RWPE2 (cell line): ENCODE measurements around the gene PEX3.

Experiments
- ATAC-seq: fragments of 200-7000 bp; cut with Tn5 transposase; 3 replicates; pipeline ENCODE4 v1.9.1; 2021; ENCODE audit warnings: low read depth
- DNase-seq: peaks from one replicate; pipeline ENCODE4 v3.0.0-alpha.2; 2020; ENCODE audit warnings: low spot score
- H3K27ac ChIP-seq: fragments of 450-650 bp; 2 replicates; pipeline ENCODE4 v1.5.1; 2017; ENCODE audit warnings: mild to moderate bottlenecking; ENCODE audit not compliant: poor library complexity, severe bottlenecking
- H3K27me3 ChIP-seq: fragments of 250-450 bp; sonication (Bioruptor Pico); 2 replicates; pipeline ENCODE4 v1.5.1; 2021; ENCODE audit warnings: mild to moderate bottlenecking, moderate library complexity; ENCODE audit not compliant: insufficient read depth, poor library complexity, severe bottlenecking
- H3K36me3 ChIP-seq: fragments of 250-450 bp; sonication (Bioruptor Pico); 2 replicates; pipeline ENCODE4 v1.5.1; 2020; ENCODE audit warnings: low read depth, mild to moderate bottlenecking, moderate library complexity
- H3K4me1 ChIP-seq: fragments of 250-450 bp; sonication (Bioruptor Pico); 2 replicates; pipeline ENCODE4 v1.5.1; 2021; ENCODE audit warnings: mild to moderate bottlenecking, moderate library complexity; ENCODE audit not compliant: insufficient read depth, poor library complexity, severe bottlenecking
- H3K4me3 ChIP-seq: fragments of 250-450 bp; sonication (Bioruptor Pico); 2 replicates; pipeline ENCODE4 v1.5.1; 2021; ENCODE audit warnings: mild to moderate bottlenecking, moderate library complexity; ENCODE audit not compliant: severe bottlenecking
- H3K9me3 ChIP-seq: fragments of 250-450 bp; sonication (Bioruptor Pico); 2 replicates; pipeline ENCODE4 v1.5.1; 2021; ENCODE audit warnings: mild to moderate bottlenecking, moderate library complexity; ENCODE audit not compliant: severe bottlenecking
- TF ChIP-seq, protein P1 (sequence below): fragments of 450-650 bp; IDR thresholded peaks from one replicate; pipeline ENCODE4 v1.5.1; 2017; ENCODE audit warnings: mild to moderate bottlenecking, moderate library complexity; ENCODE audit not compliant: poor library complexity, severe bottlenecking

The PEX3 gene

DNA sequence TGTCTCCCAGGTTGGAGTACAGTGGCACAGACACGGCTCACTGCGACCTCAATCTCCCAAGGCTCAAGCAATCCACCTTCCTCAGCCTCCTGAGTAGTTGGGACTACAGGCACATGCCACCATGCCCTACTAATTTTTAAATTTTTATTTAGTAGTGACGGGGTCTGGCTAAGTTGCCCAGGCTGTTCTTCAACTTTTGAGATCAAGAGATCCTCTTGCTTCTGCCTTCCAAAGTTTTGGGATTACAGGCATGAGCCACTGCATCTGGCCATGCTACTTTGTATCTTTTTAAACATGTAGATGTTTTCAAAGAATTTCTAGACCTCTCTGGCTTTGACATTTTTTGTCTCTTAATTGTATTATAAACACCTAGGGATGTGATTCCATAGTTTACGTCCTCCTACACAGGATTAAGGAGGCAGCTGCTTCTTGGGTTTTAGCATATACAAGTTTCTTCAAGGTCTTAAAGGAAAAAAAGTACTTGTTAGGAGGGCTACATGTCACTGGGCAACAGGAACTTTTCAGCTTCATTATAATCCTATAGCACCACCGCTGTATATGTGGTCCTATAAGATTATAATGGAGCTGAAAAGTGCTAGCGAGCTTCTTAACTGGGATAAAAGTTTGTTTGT, 1.4 kb upstream of the PEX3 start:
- Histone ChIP-seq H3K9me3 (no peaks in the 10 kb centered on the region), H3K27ac (peak overlapping the region; percentile 58), H3K4me3 (peak overlapping the region; percentile 52), H3K36me3 (peaks cover 8% of the 10 kb centered on the region; the same call in 1 of the 2 replicates), H3K4me1 (peaks cover 11% of the 10 kb centered on the region), H3K27me3 (no peaks in the 10 kb centered on the region)
- TF ChIP-seq, protein P1, sequence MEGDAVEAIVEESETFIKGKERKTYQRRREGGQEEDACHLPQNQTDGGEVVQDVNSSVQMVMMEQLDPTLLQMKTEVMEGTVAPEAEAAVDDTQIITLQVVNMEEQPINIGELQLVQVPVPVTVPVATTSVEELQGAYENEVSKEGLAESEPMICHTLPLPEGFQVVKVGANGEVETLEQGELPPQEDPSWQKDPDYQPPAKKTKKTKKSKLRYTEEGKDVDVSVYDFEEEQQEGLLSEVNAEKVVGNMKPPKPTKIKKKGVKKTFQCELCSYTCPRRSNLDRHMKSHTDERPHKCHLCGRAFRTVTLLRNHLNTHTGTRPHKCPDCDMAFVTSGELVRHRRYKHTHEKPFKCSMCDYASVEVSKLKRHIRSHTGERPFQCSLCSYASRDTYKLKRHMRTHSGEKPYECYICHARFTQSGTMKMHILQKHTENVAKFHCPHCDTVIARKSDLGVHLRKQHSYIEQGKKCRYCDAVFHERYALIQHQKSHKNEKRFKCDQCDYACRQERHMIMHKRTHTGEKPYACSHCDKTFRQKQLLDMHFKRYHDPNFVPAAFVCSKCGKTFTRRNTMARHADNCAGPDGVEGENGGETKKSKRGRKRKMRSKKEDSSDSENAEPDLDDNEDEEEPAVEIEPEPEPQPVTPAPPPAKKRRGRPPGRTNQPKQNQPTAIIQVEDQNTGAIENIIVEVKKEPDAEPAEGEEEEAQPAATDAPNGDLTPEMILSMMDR = no peak
- ATAC-seq = no peak
- DNase-seq = no peak

DNA sequence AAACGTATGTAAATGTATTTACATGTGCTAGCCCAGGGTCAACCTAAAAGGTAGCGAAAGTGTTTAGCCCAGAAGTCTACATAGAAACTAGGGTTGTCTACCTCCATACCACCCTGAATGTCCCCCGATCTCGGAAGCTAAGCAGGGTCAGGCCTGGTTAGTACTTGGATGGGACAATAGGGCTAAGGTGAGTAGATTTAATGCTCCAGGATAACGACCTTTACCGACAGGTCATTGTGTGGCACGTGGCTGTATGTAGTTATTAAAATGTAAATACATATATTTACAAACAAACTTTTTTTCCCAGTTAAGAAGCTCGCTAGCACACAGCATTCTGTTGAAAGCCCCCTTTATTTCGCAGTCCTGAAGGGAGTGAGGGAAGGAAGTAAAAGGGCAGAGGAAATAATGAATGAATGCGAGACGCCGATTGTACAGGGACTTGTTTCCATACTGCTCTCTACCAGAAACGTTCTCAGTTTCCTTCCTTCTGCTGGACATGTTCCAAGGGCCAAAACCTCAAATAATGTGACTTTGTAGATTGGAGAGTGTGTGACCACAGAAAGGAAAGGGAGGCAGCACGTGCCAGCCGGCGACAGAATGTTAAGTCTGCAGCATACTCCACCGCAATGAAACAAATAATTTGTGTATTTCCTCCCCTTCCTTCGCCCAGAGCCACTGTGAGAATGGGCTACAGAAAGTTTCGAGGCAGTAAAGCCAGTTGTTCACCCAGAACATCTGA, 722 bp upstream of the PEX3 start:
- DNase-seq (no peak), ATAC-seq (no peak)
- TF ChIP-seq, protein P1 = no peak
- Histone ChIP-seq H3K4me3 (peak overlapping the region; percentile 52), H3K9me3 (no peaks in the 10 kb centered on the region), H3K27ac (peak overlapping the region; percentile 58), H3K36me3 (peaks cover 13% of the 10 kb centered on the region; the same call in 1 of the 2 replicates), H3K4me1 (peaks cover 11% of the 10 kb centered on the region), H3K27me3 (no peaks in the 10 kb centered on the region)

DNA sequence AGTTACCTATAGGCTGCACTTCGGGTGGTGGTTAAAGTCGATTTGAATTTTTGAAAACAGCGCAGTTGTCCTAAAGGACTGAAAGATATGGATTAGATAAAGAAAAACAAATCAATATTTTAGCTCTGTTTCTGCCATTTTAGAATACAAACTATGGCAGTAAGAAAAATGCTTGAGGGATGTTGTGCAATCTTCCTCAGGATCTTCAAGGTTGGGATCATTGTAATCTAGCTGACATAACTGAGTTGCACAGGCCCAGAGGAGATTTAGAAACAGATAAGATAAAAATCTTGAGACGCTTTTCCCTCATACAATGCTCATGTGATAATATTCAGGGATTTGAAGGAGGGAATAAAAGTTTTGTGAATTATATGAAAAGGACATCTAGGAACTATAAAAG, 926 bp downstream of the PEX3 start:
- H3K4me3 ChIP-seq = peak overlapping the region; percentile 52
- DNase-seq = no peak

DNA sequence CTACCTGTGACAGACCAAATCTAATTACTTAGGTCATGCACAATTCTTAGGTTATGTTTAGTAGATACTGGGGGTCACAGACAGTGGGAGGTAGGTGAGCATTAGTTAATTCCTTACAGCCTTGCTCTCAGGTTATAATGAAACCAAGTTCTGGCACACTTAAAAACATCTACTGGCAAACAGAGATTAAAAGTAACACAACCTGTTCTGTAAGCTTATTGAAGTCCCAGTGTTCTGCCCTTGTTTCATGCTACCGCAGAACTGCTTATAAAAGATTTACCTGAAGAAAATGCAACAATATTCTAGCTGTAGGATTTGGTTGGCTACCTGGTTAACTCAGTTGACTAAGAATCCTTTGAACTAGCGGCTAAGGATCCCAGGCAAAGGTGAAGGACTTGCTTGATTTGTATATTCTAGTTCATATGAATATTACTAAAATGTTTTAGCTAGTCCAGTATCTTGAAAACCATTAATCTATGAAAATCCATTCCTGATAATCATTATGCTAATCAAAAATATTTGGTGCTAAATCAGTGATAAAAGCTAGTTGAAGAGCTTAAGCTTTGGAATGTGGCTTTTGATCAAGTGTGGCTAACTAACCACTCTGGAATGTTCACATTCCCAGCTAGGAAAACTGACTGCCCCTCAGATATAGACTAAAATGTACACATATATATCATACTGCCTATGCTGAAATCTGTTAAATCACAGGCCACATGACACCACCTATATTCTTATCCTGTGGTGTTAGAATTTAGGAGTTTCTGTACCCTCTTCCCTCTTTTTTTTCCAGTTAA, 7.2 kb downstream of the PEX3 start:
- no peak for DNase-seq
- H3K27me3 ChIP-seq = no peaks in the 10 kb centered on the region
- H3K4me3 ChIP-seq = no peak overlapping the region
- H3K36me3 ChIP-seq = peaks cover 48% of the 10 kb centered on the region
- TF ChIP-seq, protein P1 = no peak
- peak; percentile 94 for ATAC-seq
- peaks cover 23% of the 10 kb centered on the region for H3K4me1 ChIP-seq
- H3K27ac ChIP-seq = peak overlapping the region; percentile 45
- no peaks in the 10 kb centered on the region for H3K9me3 ChIP-seq

More for the DNA sequence above, 926 bp downstream of the PEX3 start:
- TF ChIP-seq, protein P1 = no peak
- Histone ChIP-seq H3K36me3 (peaks cover 8% of the 10 kb centered on the region; the same call in 1 of the 2 replicates), H3K27me3 (no peaks in the 10 kb centered on the region), H3K4me1 (peaks cover 15% of the 10 kb centered on the region), H3K9me3 (no peaks in the 10 kb centered on the region), H3K27ac (peak overlapping the region; percentile 58)
- ATAC-seq = no peak
